Natural killer cell treated with Interleukin-12 subunit alpha and Interleukin-12 subunit beta and Interleukin-15 and Interleukin-18, amount 100 ng/mL, for 72 hours (primary cell): ENCODE measurements around the gene TENM4. TPM values are rescaled to one million over a fixed set of nuclear protein-coding genes. Genes with fewer than 3 reads are reported as not detected.

Experiments
- ATAC-seq, 2 donors: fragments of 150-1000 bp; cut with Tn5 transposase in 1 of 2; sonication (Bioruptor Pico), chemical (Tn5 transposase) in 1 of 2; 2 replicates each; pipeline ENCODE4 v1.10.0; 2021
- DNase-seq: peaks from one replicate; pipeline ENCODE4 v3.0.0; 2022; ENCODE audit warnings: low spot score
- H3K27ac Mint-ChIP-seq, 2 donors: 1 replicate in 1 of 2; 2 replicates in 1 of 2; pipeline ENCODE4 v1.8.0; 2022; ENCODE audit warnings: mixed read lengths in 2 of 2, mild to moderate bottlenecking in 1 of 2, moderate library complexity in 1 of 2
- H3K27me3 Mint-ChIP-seq, 2 donors: 1 replicate in 1 of 2; 2 replicates in 1 of 2; pipeline ENCODE4 v1.8.0; 2022; ENCODE audit warnings: mixed read lengths in 2 of 2
- H3K36me3 Mint-ChIP-seq: one replicate; pipeline ENCODE4 v1.8.0; 2022; ENCODE audit warnings: mixed read lengths
- H3K4me1 Mint-ChIP-seq, 2 donors: 1 replicate in 1 of 2; 2 replicates in 1 of 2; pipeline ENCODE4 v1.8.0; 2022; ENCODE audit warnings: low read depth in 2 of 2, mixed read lengths in 2 of 2, mild to moderate bottlenecking in 1 of 2
- H3K4me3 Mint-ChIP-seq: one replicate; pipeline ENCODE4 v1.8.0; 2022; ENCODE audit warnings: mixed read lengths
- H3K9me3 Mint-ChIP-seq: 2 replicates; pipeline ENCODE4 v1.8.0; 2022; ENCODE audit warnings: mixed read lengths
- total RNA-seq, 2 donors: library from RNA; stranded (reverse); gene quantifications; one replicate each; pipeline ENCODE4 v1.2.3, GENCODE V29; 2022

TENM4 gene
- total RNA-seq, 2 donors from 2014 or later: not detected

DNA sequence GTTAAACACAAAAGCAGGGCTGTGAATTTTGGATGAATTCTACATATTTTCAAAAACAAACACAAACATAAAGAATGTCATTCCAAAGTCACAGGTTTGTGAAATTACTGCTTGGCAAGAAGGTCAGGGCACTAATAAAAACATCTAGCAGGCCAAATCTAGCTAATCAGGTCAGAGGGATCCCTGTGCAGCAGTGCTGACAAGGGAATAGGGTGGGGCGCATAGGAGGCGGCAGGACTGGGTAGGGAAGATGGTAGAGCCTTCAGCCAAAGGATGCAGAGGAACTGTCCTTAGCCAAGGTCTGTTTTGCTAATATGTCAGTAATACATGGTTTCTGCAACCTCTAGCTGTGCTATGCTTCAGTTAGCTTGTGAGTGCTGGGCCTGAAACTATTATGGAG, 396.6 kb downstream of the TENM4 start:
- Mint-ChIP-seq H3K4me3 (no peak overlapping the region), H3K27me3 (peaks cover 10 to 12% of the 10 kb centered on the region in 2 donors), H3K36me3 (no peaks in the 10 kb centered on the region), H3K4me1 (no peaks in the 10 kb centered on the region), H3K27ac (no peak overlapping the region), H3K9me3 (no peaks in the 10 kb centered on the region)
- ATAC-seq: no peak
- no peak for DNase-seq

DNA sequence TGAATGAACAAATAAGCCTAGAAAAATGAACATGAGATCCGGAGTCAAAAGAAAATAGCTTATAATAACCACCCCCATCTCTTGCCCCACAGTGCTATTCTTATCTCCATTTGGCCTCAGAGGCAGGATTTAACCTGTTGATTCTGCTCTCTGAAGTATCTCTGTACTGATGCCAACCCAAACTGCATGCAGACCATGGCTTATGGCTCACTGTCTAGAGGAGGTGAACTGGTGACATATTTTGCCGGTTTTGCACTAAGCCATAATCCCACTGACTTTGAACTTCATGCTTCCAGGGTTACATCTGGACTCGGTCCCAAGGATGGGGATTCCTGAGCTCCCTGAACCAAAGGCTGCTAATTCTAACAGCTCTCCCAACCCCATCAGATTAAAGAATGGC, 397.1 kb downstream of the TENM4 start:
- Mint-ChIP-seq H3K4me3 (no peak overlapping the region), H3K27me3 (peaks cover 10 to 12% of the 10 kb centered on the region in 2 donors), H3K9me3 (no peaks in the 10 kb centered on the region), H3K27ac (no peak overlapping the region), H3K36me3 (no peaks in the 10 kb centered on the region), H3K4me1 (no peaks in the 10 kb centered on the region)
- ATAC-seq: no peak
- DNase-seq: no peak

DNA sequence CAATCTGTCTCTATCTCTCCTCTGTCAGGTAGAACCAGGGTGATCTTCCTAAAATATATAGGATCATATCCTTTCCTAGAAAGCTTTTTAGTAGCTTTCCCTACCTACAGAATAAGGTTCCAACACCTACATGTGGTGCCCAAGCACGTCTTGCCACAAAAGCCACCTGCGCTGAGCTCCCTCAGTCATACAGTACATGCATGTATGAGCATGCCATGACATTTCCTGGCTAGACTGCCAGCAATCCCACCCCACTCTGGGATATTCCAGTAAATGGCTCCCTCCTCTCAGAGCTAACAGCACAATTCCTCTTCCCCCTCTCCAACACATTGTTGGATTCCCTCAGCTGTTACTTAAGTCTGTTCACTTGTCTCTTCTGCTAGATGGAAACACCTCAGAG, 398.0 kb downstream of the TENM4 start:
- DNase-seq (no peak), ATAC-seq (no peak)
- Mint-ChIP-seq H3K4me3 (no peak overlapping the region), H3K27ac (no peak overlapping the region), H3K36me3 (no peaks in the 10 kb centered on the region), H3K9me3 (no peaks in the 10 kb centered on the region), H3K27me3 (peaks cover 12 to 13% of the 10 kb centered on the region in 2 donors), H3K4me1 (no peaks in the 10 kb centered on the region)

DNA sequence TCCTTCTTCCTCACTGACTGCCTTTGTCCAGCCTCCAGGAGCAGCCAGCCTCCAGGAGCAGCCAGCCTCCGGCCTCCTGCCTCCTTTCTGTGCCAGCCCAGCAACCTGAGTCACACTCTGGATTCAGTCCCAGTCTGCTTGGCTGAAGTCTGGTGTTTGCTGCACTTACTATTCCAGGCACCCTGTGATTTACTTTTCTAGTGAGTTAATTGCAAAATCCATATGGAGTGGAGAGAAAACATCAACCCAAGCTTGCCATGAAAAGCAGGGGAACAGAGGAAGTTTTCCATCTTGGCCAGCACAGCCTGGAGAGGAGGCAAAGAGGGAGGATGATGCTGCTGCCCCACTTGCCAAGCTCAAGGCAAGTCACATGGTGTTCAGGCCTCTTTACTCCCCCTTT, 400.5 kb downstream of the TENM4 start:
- no peak overlapping the region for H3K4me3 Mint-ChIP-seq
- no peak for ATAC-seq
- H3K4me1 Mint-ChIP-seq: no peaks in the 10 kb centered on the region

DNA sequence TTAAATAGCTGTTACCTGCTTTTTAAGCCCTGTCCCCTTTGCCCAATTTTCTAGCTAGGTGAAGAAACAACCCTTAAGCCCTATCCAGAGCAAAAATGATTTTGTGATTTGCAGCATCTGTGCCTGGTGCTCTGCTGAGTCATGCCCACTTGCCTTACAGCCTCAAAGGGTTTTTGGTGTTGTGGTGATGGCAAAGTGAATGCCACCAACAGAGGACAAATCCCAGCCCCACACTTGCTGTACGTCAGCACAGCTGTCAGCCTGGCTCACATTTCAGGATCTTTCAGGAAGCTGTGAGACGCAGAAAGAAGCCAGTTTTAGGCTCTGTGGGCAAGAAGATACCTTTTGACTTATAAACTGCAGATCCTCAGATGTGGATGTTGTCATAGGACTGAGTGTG, 401.7 kb downstream of the TENM4 start:
- ATAC-seq: no peak
- Mint-ChIP-seq H3K4me3 (no peak overlapping the region), H3K4me1 (no peaks in the 10 kb centered on the region), H3K36me3 (no peaks in the 10 kb centered on the region), H3K27ac (no peak overlapping the region), H3K9me3 (no peaks in the 10 kb centered on the region), H3K27me3 (peaks cover 12 to 26% of the 10 kb centered on the region in 2 donors)
- DNase-seq: no peak

More for the DNA sequence above, 400.5 kb downstream of the TENM4 start:
- Mint-ChIP-seq H3K9me3 (no peaks in the 10 kb centered on the region), H3K36me3 (no peaks in the 10 kb centered on the region), H3K27ac (no peak overlapping the region), H3K27me3 (peaks cover 15 to 23% of the 10 kb centered on the region in 2 donors)
- no peak for DNase-seq

DNA sequence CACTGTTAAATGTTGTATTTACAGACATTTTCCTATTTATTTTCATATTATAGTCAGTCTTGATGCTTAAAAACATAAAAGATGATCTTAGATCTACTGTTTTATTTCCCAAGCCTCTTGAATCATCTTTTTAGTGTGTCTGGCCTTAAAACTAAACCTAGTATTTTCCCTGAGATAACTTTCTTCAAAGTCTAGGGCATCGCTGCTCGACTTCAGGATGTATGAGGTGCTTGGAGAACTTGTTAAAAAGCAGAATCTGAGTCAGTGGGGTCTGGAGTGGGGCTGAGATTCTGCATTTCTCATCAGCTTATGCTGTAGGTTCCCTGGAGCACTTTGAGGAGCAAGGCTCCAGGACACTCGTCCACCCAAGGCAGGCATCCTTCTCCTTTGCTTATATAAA, 404.9 kb downstream of the TENM4 start:
- Mint-ChIP-seq H3K4me1 (no peaks in the 10 kb centered on the region), H3K27me3 (peaks cover 17 to 38% of the 10 kb centered on the region in 2 donors), H3K9me3 (no peaks in the 10 kb centered on the region), H3K27ac (no peak overlapping the region), H3K36me3 (no peaks in the 10 kb centered on the region), H3K4me3 (no peak overlapping the region)
- ATAC-seq (no peak), DNase-seq (no peak)

DNA sequence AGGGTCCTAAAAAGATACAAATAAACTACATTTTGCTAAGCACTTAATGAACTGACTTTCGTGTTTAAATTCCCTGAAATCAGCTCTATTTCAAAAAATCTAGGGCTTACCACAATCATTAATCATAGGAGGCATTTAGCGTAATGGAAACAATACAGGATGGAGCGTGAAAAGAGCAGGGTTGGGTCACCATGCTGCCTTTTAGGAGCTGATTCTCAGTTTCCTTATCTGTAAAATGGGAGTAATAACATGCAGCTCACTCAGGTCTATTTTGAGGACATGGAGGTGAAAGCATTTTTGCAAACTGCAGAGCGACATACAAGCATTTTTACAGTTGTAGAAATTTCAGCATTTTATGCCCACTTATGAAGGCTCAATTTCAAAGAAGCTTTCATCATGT, 407.0 kb downstream of the TENM4 start:
- Mint-ChIP-seq H3K36me3 (no peaks in the 10 kb centered on the region), H3K4me1 (no peaks in the 10 kb centered on the region), H3K27me3 (peaks cover 25 to 56% of the 10 kb centered on the region in 2 donors), H3K4me3 (no peak overlapping the region), H3K27ac (no peak overlapping the region), H3K9me3 (no peaks in the 10 kb centered on the region)
- ATAC-seq (no peak), DNase-seq (no peak)

DNA sequence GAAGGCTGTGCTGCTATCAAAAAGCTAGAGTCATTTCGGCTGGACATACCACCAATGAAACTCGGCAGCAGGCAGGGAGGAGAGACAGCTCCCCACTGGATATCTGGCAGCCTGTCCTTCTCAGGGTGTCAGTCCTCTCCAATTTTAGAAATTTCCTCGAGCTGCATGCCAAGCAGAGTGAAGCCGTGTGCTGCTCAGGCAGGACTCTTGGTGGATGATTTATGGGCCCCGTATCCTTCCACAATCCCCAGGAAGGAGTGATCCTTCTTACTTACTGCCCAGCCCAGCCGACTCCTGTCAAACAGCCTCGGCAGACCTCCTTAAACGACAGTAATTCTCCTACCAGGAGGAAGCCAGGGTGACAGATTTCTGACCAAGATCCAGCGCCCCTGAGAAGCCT, 410.4 kb downstream of the TENM4 start:
- DNase-seq: no peak
- ATAC-seq: no peak
- Mint-ChIP-seq H3K36me3 (no peaks in the 10 kb centered on the region), H3K4me1 (peaks cover 8 to 15% of the 10 kb centered on the region in 2 donors), H3K9me3 (peaks cover 3% of the 10 kb centered on the region), H3K27ac (no peak overlapping the region), H3K27me3 (peaks cover 34 to 66% of the 10 kb centered on the region in 2 donors), H3K4me3 (no peak overlapping the region)

DNA sequence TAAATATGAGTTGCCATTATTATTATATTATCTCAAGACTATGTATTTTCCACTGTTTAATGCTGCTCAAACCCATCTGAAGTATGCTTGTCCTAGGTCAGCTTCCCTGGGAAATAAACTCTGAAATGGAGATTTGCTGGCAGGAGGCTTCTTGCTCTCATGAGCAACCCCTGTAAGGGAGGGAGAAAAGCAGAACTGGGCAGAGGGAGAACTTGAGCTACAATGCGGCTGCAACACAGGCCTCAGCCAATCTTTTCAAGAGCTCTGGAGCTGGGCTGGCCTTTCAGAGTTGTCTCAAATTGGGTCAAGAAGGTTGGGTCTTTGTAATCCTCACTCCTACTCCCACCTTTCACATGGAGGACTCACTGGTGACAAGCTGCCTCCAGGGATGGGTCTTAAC, 412.6 kb downstream of the TENM4 start:
- Mint-ChIP-seq H3K4me3 (no peak overlapping the region), H3K27ac (no peak overlapping the region), H3K4me1 (peaks cover 8 to 15% of the 10 kb centered on the region in 2 donors), H3K27me3 (peaks cover 37 to 70% of the 10 kb centered on the region in 2 donors), H3K9me3 (peaks cover 3% of the 10 kb centered on the region), H3K36me3 (no peaks in the 10 kb centered on the region)
- DNase-seq: no peak
- ATAC-seq: no peak

DNA sequence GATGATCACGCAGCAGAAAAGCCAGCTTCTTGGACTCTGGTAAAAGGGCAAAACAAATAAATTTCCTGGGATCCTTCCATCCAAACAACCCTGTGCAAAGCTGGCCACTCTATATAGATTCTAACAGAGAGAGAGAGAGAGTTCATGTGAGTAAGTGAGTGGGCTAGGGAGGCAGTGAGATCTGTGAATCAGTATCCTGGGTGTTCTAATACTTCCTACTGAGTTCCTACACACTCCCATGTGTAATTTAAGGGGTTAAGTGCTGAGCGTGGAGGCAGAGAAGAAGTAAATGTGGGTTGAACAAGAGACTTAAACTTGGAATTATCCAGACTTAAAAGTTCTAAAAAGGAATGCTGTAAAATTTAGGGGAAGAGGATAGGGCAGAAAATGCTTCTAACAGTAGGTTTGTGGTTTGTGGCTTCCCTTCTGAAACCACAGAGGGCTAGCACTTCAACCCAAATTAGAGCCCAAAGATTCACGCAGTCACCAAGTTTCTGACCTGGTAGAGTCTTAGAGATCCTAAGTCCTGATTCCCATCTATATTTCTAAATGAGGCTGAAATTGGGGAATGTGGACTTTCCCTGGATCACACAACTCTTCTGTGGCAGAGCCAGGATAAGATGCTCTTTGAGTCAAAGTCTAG, 413.9 kb downstream of the TENM4 start:
- Mint-ChIP-seq H3K9me3 (peaks cover 3% of the 10 kb centered on the region), H3K27ac (no peak overlapping the region), H3K27me3 (peaks cover 41 to 67% of the 10 kb centered on the region in 2 donors), H3K4me1 (peaks cover 8 to 15% of the 10 kb centered on the region in 2 donors), H3K4me3 (no peak overlapping the region), H3K36me3 (no peaks in the 10 kb centered on the region)
- ATAC-seq: no peak
- no peak for DNase-seq

DNA sequence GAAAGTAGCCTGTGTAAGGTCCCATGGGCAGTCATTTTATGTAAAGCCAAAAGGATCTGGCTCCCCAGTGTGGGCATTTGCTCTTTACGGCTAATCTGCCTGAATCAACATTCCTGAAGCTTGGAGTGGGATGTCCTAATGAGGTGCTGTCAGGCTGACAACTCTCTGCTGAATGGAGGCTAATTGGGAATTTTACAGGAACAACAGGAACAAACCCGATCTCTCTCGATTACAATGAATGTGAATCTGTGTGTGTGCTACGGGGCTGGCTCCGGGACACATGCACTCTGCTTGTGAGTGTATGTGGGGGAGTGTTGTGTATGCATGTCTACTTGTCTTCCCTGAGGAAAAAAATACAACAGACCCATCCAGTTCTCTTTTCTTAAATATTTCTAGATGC, 415.2 kb downstream of the TENM4 start:
- no peak for ATAC-seq
- peaks cover 8 to 15% of the 10 kb centered on the region in 2 donors for H3K4me1 Mint-ChIP-seq
- no peak overlapping the region for H3K4me3 Mint-ChIP-seq
- H3K27me3 Mint-ChIP-seq: peaks cover 36 to 69% of the 10 kb centered on the region in 2 donors
- no peak for DNase-seq
- H3K27ac Mint-ChIP-seq: no peak overlapping the region
- H3K36me3 Mint-ChIP-seq: no peaks in the 10 kb centered on the region
- peaks cover 3% of the 10 kb centered on the region for H3K9me3 Mint-ChIP-seq

DNA sequence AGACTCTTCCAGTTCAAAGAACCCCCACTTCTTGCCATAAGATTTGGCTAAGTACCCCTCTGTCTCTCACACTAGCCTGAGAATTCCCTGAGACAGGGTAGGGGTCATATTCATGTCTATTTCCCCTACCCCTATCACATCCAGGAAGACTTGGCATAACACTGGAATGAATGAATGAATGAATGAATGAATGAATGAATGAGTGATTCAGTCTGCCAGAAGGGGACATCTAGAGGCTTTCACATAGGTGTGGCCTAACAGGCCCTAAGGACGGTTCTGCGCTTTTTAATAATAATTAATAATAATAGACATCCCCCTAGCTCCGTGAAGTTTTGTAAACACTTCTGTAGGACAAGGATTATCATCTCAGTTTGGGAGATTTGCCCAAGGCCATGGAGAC, 415.7 kb downstream of the TENM4 start:
- Mint-ChIP-seq H3K27me3 (peaks cover 35 to 70% of the 10 kb centered on the region in 2 donors), H3K27ac (no peak overlapping the region), H3K4me1 (peaks cover 8 to 15% of the 10 kb centered on the region in 2 donors), H3K36me3 (no peaks in the 10 kb centered on the region), H3K9me3 (peaks cover 3% of the 10 kb centered on the region), H3K4me3 (no peak overlapping the region)
- ATAC-seq (no peak), DNase-seq (no peak)

DNA sequence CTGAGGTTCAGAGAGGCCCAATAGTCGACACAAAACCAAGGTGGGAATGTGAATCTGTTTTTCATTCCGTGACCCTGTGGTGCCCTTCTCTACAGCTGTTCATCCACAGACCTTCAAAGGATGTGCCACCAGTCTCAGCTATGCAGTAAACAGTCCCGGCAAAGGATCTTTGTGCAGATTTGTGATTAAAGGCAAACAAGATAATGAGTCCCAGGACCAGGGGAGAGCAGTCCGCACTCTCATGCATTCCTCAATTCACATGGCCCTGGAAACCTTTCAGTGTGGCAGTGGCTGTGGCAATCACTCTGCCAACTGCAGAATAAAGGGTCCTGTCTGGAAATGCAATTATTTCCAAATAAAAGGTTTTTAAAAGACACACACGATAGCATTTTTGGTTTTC, 418.6 kb downstream of the TENM4 start:
- no peak overlapping the region for H3K27ac Mint-ChIP-seq
- no peaks in the 10 kb centered on the region for H3K36me3 Mint-ChIP-seq
- ATAC-seq (no peak), DNase-seq (no peak)
- H3K27me3 Mint-ChIP-seq: peaks cover 31 to 59% of the 10 kb centered on the region in 2 donors
- H3K4me1 Mint-ChIP-seq: peaks cover 8 to 11% of the 10 kb centered on the region in 2 donors
- H3K9me3 Mint-ChIP-seq: peaks cover 3% of the 10 kb centered on the region
- no peak overlapping the region for H3K4me3 Mint-ChIP-seq

DNA sequence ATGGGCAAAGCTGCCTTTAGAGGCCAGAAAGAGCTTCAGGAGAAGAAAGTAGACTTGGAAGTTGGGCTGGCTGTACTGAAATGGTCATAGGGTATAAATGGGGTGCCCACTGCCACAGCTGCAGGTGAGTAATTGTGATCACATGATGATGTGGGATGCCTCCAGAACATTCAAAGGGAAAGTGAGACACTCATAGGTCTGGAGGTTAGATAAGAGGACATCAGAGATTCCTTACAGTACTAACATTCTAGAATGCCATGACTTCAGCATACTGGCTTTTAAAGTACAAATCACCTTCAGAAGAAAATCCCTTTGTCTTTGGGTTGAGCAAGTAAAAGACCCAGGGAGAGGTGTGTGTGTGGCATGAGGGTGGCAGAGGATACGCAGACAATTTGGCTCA, 419.2 kb downstream of the TENM4 start:
- DNase-seq: no peak
- H3K4me1 Mint-ChIP-seq: peaks cover 4 to 6% of the 10 kb centered on the region in 2 donors
- ATAC-seq: no peak

DNA sequence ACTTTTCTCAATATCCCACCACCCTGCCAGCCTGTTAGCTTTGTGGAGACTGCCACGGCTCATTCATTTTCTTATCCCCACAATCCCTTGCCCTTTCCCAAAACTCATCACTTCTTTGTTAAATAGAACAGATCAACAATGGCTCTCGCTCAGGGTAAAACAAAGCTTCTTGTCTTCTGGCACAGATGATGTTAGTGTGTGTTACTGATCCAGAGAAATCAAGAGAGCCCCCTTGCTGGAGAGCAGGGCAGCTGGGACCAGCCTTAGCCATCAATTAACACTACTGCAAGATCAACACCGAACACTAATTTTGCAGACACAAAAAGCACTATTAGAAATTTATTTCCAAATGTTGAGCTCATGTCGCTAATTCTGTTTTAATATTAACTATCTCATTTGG, 420.9 kb downstream of the TENM4 start:
- H3K27ac Mint-ChIP-seq: no peak overlapping the region
- no peaks in the 10 kb centered on the region for H3K4me1 Mint-ChIP-seq
- peaks cover 34 to 65% of the 10 kb centered on the region in 2 donors for H3K27me3 Mint-ChIP-seq
- no peaks in the 10 kb centered on the region for H3K36me3 Mint-ChIP-seq
- ATAC-seq (no peak), DNase-seq (no peak)
- H3K9me3 Mint-ChIP-seq: peaks cover 3% of the 10 kb centered on the region
- no peak overlapping the region for H3K4me3 Mint-ChIP-seq

More for the DNA sequence above, 419.2 kb downstream of the TENM4 start:
- Mint-ChIP-seq H3K36me3 (no peaks in the 10 kb centered on the region), H3K27me3 (peaks cover 34 to 63% of the 10 kb centered on the region in 2 donors), H3K9me3 (peaks cover 3% of the 10 kb centered on the region), H3K27ac (no peak overlapping the region), H3K4me3 (no peak overlapping the region)
